ENCODE data around the gene RIPOR2. TPM values are rescaled to one million over a fixed set of nuclear protein-coding genes. Genes with fewer than 3 reads are reported as not detected.

RIPOR2 gene
- total RNA-seq, 1 donor from 2014 or later, result 19.4 TPM

DNA sequence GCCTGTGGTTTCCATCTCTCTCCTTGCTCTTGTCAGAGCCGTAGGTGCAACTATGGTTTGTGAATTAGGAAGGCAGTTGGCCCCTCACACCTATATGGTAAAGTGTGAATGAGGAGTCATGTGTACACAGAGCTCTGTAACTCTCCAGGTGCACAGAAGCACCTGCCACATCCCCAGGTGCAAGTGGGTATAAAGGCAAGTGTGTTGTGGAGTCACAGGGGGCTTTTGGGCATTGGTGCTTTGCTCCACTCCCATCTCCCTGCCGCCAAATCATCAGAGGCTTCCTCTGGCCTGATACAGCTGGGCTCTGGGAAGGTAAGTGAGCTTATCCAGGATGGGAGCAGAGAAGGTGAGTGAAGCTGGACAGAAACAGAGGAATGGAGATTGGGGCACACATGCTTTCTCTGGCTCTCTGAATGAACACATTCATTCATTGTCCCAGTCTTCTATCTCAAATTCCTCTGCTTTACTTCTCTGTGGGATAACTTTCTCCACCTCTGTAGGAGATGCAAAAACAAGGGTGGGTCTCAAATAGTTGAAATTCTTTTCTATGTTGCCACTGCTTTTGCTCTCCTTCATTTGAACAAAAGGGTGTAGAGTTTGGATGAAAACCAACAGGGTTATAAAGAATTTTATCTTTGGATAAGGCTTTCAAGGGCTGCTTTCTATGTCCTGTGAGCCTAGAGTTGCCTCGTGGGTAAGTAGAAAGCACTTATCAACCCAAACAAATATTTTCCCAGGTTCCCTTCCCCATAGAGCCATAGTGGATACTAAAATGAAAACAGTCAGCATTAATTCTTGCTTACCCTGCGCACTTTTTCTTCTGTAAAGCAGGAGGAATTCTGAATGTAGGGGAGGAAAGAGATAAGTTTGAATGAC lies 45.0 kb upstream of the RIPOR2 start:
- Histone ChIP-seq H3K4me1 (peaks cover 7% of the 10 kb centered on the region), H3K9me3 (no peaks in the 10 kb centered on the region), H3K36me3 (no peaks in the 10 kb centered on the region), H3K27me3 (no peaks in the 10 kb centered on the region), H3K27ac (no peak overlapping the region), H3K4me3 (no peak overlapping the region)
- DNase-seq (ENCODE audit: extremely low spot score in 2 of 2), result no peak
- intact Hi-C loops (cut with DNase I), result no loop called here
- TF ChIP-seq CTCF (IDR thresholded peaks at IDR 0.05) (no peak), POLR2A (IDR thresholded peaks at IDR 0.05) (no peak), POLR2AphosphoS5 (IDR thresholded peaks at IDR 0.05; ENCODE audit: insufficient read depth in 1 of 2, low read depth in 1 of 2) (no peak)

DNA sequence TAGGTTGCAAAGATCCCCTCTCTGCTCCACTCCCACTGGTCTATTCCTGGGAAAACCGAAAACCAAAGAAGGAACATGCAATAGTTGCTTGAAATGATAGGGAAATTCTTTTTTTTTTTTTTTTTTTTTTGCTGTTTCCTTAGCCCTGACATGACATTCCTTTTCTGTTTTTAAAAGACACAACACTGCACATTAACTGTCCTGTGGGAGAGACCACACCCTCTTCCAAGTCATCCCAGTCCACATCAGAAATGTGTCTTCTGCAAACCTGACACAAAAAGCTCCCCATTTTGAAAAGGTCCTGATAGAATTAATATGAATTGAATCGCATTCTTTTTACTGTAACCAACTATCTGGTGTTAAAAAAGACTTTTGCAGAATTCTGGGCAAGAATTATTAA lies 43.4 kb upstream of the RIPOR2 start:
- Histone ChIP-seq H3K27ac (no peak overlapping the region), H3K36me3 (no peaks in the 10 kb centered on the region), H3K4me3 (no peak overlapping the region), H3K4me1 (no peaks in the 10 kb centered on the region), H3K27me3 (no peaks in the 10 kb centered on the region), H3K9me3 (no peaks in the 10 kb centered on the region)
- intact Hi-C loops (cut with DNase I), result no loop called here
- no peak for DNase-seq (ENCODE audit: extremely low spot score in 2 of 2)
- TF ChIP-seq CTCF (IDR thresholded peaks at IDR 0.05), result no peak
- no peak for TF ChIP-seq POLR2A (IDR thresholded peaks at IDR 0.05)
- TF ChIP-seq POLR2AphosphoS5 (IDR thresholded peaks at IDR 0.05; ENCODE audit: insufficient read depth in 1 of 2, low read depth in 1 of 2), result no peak

DNA sequence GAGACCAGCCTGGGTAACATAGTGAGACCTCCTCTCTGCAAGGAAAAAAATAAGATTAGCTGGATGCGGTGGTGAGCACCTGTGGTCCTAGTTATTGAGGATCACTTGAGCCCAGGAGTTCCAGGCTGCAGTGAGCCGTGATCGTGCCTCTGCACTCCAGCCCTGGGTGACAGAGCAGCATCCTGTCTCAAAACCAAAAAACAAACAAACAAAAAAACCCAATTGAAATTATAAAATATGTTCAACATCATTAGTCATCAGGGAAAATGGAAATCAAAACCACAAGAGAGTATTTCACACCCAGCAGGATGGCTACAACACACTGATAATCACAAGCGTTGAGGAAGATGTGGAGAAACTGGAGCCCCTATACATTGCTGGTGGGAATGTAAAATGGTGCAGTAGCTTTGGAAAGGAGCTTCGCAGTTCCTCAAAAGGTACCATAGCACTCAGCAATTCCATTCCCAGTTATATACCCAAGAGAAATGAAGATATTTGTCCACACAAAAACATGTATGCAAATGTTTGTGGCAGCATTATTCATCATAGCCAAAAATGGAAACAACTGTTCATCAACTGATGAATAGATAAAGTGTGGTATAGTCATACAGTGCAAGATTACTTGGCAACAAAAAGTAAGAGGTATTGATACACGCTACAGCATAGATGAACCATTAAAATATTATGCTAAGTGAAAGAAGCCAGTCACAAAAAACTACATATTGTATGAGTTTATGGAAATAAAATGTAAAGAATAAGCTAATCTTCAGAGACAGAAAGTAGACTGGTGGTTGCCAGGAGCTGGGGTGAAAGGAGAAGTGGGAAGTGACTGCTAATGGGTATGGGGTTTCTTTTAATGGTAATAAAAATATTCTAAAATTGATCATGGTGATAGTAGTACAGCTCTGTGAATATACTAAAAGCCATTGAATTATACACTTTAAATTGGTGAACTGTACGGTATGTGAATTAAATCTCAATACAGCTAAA lies 38.7 kb upstream of the RIPOR2 start:
- H3K27me3 ChIP-seq, result no peaks in the 10 kb centered on the region
- H3K27ac ChIP-seq, result no peak overlapping the region
- no peaks in the 10 kb centered on the region for H3K36me3 ChIP-seq
- no peak for DNase-seq (ENCODE audit: extremely low spot score in 2 of 2)
- H3K4me3 ChIP-seq, result no peak overlapping the region
- intact Hi-C loops (cut with DNase I), result no loop called here
- H3K4me1 ChIP-seq, result no peaks in the 10 kb centered on the region
- TF ChIP-seq POLR2AphosphoS5 (IDR thresholded peaks at IDR 0.05; ENCODE audit: insufficient read depth in 1 of 2, low read depth in 1 of 2), result no peak
- no peak for TF ChIP-seq POLR2A (IDR thresholded peaks at IDR 0.05)
- TF ChIP-seq CTCF (IDR thresholded peaks at IDR 0.05), result no peak
- no peaks in the 10 kb centered on the region for H3K9me3 ChIP-seq

GRCh38 chr6:24972311-24972958 lies 36.7 kb upstream of the RIPOR2 start:
- intact Hi-C loops (cut with DNase I), result no loop called here
- Histone ChIP-seq H3K4me3 (no peak overlapping the region), H3K27ac (no peak overlapping the region), H3K27me3 (no peaks in the 10 kb centered on the region), H3K9me3 (no peaks in the 10 kb centered on the region), H3K4me1 (no peaks in the 10 kb centered on the region), H3K36me3 (no peaks in the 10 kb centered on the region)
- TF ChIP-seq POLR2A (IDR thresholded peaks at IDR 0.05) (no peak), POLR2AphosphoS5 (IDR thresholded peaks at IDR 0.05; ENCODE audit: insufficient read depth in 1 of 2, low read depth in 1 of 2) (no peak), CTCF (IDR thresholded peaks at IDR 0.05) (no peak)
- no peak for DNase-seq (ENCODE audit: extremely low spot score in 2 of 2)
